Measurements from ENCODE around the gene PRR20E.
A peak's percentile ranks its signal among the peaks of the same experiment; 100 is the strongest.
"Not testable (repeated sequence)": the region's sequence is repeated elsewhere in the genome, so short reads cannot be mapped to it uniquely, and the experiment has no call there.

The PRR20E gene

DNA sequence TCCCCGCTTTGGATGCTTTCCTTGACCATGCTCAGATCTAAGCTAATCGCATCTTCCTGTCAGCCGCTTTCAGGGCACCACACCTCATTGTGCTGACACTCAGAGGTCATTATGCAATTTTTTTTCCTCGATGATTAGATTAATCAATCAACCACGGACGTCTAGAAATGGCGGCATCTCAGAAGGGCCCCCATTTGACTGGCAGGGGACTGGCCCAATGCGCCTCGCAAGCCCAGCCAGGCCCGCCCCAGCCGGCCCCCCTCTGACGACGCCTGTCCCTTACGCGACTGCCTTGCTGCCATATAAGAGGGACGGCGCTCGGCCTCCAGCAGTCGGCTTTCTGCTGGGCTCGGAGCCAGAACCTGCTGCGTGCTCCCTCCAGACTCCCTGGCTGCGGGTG lies at the start of gene PRR20E:
Gene PRR20E (plus strand): TSS at position 301 of the 400 bp plus-strand sequence. CDS start 387 bp downstream, outside the sequence.
- DNase-seq (ENCODE audit: low read depth) = not testable (repeated sequence)

DNA sequence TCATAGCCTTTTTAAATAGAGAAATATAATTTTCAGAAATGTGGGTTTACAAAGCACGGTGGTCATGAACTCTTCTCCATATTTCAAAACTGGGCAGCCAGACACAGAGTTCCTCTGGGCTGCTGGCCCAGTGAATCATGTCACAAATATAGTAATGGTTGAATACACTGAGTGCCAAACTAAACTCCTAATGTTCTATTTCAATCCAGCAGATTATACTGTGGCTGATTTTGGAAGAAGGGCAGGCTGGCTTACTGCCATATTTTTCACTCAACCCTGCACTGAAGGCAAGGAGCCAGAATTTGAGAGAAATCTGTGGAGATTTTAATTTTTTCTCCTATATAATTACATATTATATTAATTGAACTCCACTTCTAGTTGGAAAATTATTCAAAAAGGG lies 43.3 kb upstream of the PRR20E start:
- peak; percentile 12 for DNase-seq (ENCODE audit: low read depth)

- no peak for DNase-seq (ENCODE audit: low read depth)
Observed at GRCh38 chr13:57128909-57129308, 38.1 kb upstream of the PRR20E start.

- no peak for DNase-seq (ENCODE audit: low read depth)
Observed at GRCh38 chr13:57136093-57136492, 30.9 kb upstream of the PRR20E start.

DNA sequence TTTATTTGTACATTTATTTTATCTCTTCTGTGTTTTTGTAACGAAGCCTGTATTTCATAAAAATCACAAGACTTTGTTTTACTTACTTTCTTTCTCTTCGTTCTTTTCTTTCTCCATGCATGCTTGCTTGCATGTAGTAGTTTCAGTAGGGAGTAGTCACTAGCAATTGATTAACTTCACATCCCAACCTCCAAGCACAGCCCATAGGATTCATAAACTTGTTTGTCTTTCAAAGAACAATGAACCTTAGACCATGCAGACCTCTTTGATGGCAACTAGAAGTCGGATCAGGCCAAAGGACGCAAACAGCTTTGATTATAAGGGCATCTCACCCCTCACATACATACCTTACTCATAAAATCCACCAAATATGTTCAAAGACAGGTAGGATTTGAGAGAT lies 29.4 kb upstream of the PRR20E start:
- DNase-seq (ENCODE audit: low read depth) = no peak

GRCh38 chr13:57138988-57139387 lies 28.0 kb upstream of the PRR20E start:
- DNase-seq (ENCODE audit: low read depth) = no peak

GRCh38 chr13:57139781-57140180 lies 27.2 kb upstream of the PRR20E start:
- not testable (repeated sequence) for DNase-seq (ENCODE audit: low read depth)

GRCh38 chr13:57140235-57140968 lies 26.6 kb upstream of the PRR20E start, which contains the start of gene PRR20A:
PRR20A (plus strand) TSS chr13:57140918; CDS start chr13:57141305, 387 bp downstream.
- not testable (repeated sequence) for DNase-seq (ENCODE audit: low read depth)

DNA sequence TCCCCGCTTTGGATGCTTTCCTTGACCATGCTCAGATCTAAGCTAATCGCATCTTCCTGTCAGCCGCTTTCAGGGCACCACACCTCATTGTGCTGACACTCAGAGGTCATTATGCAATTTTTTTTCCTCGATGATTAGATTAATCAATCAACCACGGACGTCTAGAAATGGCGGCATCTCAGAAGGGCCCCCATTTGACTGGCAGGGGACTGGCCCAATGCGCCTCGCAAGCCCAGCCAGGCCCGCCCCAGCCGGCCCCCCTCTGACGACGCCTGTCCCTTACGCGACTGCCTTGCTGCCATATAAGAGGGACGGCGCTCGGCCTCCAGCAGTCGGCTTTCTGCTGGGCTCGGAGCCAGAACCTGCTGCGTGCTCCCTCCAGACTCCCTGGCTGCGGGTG lies 19.8 kb upstream of the PRR20E start, which contains the start of gene PRR20B:
Gene PRR20B (plus strand): TSS at position 301 of the 400 bp plus-strand sequence. CDS start 387 bp downstream, outside the sequence.
- not testable (repeated sequence) for DNase-seq (ENCODE audit: low read depth)

GRCh38 chr13:57148106-57148505 lies 18.9 kb upstream of the PRR20E start:
- not testable (repeated sequence) for DNase-seq (ENCODE audit: low read depth)

- DNase-seq (ENCODE audit: low read depth) = not testable (repeated sequence)
Observed at GRCh38 chr13:57153761-57154160, 13.2 kb upstream of the PRR20E start, which contains the start of gene PRR20C. PRR20C (plus strand) TSS chr13:57154061; CDS start chr13:57154448, 387 bp downstream.

GRCh38 chr13:57160332-57160731 lies 6.7 kb upstream of the PRR20E start, which contains the start of gene PRR20D:
PRR20D (plus strand) TSS chr13:57160632; CDS start chr13:57161019, 387 bp downstream.
- not testable (repeated sequence) for DNase-seq (ENCODE audit: low read depth)

DNA sequence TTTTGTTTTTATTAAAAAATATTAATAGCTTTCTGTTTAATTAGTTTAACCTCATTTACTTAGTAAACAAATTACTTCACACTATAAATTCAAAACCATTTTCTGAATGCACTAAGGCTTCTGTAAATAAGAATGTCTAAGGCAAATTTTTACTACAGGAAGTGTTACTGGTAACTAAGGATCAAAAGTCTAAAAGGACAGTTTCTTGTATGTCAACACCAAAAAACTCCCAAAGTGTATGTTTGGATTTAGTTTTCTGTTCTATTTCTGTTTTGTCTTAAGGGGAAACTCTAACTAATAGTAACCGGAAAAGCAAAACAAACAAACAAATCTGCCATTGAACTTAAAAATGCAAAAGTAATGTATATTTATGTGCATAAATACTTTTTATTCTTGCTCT lies 24.7 kb downstream of the PRR20E start:
- DNase-seq (ENCODE audit: low read depth) = no peak

DNA sequence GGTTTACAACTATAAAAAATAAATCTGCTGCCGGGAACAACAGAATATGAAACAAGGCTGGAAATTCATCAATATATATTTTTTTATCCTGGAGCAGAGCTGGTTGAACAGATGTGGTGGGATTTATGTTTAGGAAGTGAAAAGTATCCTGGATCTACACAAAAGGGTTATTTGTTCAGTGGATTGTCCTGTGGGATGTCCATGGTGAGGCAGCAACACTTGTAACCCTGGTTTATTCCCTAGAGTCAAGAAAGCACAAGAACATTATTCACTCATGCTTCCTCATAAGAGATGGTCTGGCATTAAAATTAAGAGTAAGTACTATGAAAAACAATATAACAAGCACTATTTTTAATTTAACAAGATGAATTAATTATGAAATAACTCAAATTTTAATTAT lies 46.0 kb downstream of the PRR20E start:
- no peak for DNase-seq (ENCODE audit: low read depth)

Measured in fibroblast of the conjunctiva (primary cell).